Fibroblast of lung (primary cell): ENCODE data around the gene PCDH1.

Experiments used
- EZH2 ChIP-seq: IDR thresholded peaks from 2 replicates; pipeline ENCODE4 v1.5.1; 2012; ENCODE audit warnings: low read length, control low read depth, mild to moderate bottlenecking; ENCODE audit errors: missing control alignments
- TF ChIP-seq, protein P1 (sequence below), 2 donors: IDR thresholded peaks in 1 of 2; conservative IDR thresholded peaks in 1 of 2; 1 replicate in 1 of 2; 2 replicates in 1 of 2; pipeline ENCODE4 v1.5.1; 2011 to 2012; ENCODE audit warnings: low read length in 2 of 2, control low read depth in 1 of 2, inconsistent platforms in 1 of 2, low read depth in 1 of 2, mild to moderate bottlenecking in 1 of 2

DNA sequence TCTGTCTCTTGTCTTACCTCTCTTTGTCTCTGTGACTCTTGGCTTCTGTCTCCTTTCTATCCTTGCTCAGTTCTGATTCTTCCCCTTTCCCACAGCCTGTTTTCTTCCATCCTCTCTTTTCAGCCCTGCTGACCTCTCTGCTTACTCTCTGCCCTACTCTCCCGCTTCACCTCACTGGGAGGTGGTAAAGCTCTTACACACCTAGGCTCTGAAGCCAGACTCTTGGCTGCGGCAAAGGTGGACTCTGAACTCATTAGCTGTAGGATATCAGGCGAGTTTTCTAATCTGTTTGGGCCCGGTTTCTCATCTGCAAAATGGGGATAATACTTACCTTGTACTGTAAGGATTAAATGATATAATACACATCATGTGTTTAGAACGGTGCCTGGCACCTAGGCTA, 11.1 kb downstream of the PCDH1 start:
- TF ChIP-seq, protein P1, sequence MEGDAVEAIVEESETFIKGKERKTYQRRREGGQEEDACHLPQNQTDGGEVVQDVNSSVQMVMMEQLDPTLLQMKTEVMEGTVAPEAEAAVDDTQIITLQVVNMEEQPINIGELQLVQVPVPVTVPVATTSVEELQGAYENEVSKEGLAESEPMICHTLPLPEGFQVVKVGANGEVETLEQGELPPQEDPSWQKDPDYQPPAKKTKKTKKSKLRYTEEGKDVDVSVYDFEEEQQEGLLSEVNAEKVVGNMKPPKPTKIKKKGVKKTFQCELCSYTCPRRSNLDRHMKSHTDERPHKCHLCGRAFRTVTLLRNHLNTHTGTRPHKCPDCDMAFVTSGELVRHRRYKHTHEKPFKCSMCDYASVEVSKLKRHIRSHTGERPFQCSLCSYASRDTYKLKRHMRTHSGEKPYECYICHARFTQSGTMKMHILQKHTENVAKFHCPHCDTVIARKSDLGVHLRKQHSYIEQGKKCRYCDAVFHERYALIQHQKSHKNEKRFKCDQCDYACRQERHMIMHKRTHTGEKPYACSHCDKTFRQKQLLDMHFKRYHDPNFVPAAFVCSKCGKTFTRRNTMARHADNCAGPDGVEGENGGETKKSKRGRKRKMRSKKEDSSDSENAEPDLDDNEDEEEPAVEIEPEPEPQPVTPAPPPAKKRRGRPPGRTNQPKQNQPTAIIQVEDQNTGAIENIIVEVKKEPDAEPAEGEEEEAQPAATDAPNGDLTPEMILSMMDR (conservative IDR thresholded peaks at IDR 0.05 in 1 of 2, IDR thresholded peaks at IDR 0.05 in 1 of 2; ENCODE audit: low read depth in 1 of 2, low read length in 2 of 2) = no peak
- no peak for TF ChIP-seq EZH2
